BJ (cell line): ENCODE results near the gene MAP6. TPM values are rescaled to one million over a fixed set of nuclear protein-coding genes. Genes with fewer than 3 reads are reported as not detected.
A peak's percentile ranks its signal among the peaks of the same experiment; 100 is the strongest.

Source experiments
- CTCF ChIA-PET: fragments of 350-600 bp; formaldehyde crosslinking; extraction: SDS; loops from one replicate; lab custom pipeline; 2021; ENCODE audit warnings: antibody characterized with exemption, inconsistent platforms; lab: Yijun Ruan, JAX
- POLR2A ChIA-PET: fragments of 300-600 bp; sonication (Branson Sonifier 250); formaldehyde crosslinking; extraction: SDS; loops from one replicate; lab custom pipeline; 2021; ENCODE audit warnings: antibody characterized with exemption; lab: Charles Lee
- DNase-seq: peaks from one replicate; pipeline ENCODE4 v3.0.0-alpha.2; 2011; ENCODE audit warnings: low read depth
- H3K27me3 ChIP-seq: 2 replicates; pipeline ENCODE4 v1.6.0; 2011; ENCODE audit warnings: low read length; ENCODE audit not compliant: control insufficient read depth, insufficient read depth
- H3K36me3 ChIP-seq: 2 replicates; pipeline ENCODE4 v1.5.1; 2011; ENCODE audit warnings: low read length; ENCODE audit not compliant: control insufficient read depth, insufficient read depth
- H3K4me3 ChIP-seq: 2 replicates; pipeline ENCODE4 v1.5.1; 2011; ENCODE audit warnings: low read depth, mild to moderate bottlenecking, control low read depth, low read length
- polyA plus RNA-seq: library from polyadenylated mRNA; depleted of rRNA; stranded (reverse); fragments of >200 nt; gene quantifications from 2 replicates; pipeline ENCODE4 v1.2.3, GENCODE V29; 2011
- TF ChIP-seq, protein P1 (sequence below): IDR thresholded peaks from 2 replicates; pipeline ENCODE4 v1.5.1; 2011; ENCODE audit warnings: low read depth, mild to moderate bottlenecking, control low read depth, inconsistent platforms, low read length, moderate library complexity; ENCODE audit not compliant: insufficient read depth

The MAP6 gene
- polyA plus RNA-seq, 1 experiment, result 12.3 TPM

DNA sequence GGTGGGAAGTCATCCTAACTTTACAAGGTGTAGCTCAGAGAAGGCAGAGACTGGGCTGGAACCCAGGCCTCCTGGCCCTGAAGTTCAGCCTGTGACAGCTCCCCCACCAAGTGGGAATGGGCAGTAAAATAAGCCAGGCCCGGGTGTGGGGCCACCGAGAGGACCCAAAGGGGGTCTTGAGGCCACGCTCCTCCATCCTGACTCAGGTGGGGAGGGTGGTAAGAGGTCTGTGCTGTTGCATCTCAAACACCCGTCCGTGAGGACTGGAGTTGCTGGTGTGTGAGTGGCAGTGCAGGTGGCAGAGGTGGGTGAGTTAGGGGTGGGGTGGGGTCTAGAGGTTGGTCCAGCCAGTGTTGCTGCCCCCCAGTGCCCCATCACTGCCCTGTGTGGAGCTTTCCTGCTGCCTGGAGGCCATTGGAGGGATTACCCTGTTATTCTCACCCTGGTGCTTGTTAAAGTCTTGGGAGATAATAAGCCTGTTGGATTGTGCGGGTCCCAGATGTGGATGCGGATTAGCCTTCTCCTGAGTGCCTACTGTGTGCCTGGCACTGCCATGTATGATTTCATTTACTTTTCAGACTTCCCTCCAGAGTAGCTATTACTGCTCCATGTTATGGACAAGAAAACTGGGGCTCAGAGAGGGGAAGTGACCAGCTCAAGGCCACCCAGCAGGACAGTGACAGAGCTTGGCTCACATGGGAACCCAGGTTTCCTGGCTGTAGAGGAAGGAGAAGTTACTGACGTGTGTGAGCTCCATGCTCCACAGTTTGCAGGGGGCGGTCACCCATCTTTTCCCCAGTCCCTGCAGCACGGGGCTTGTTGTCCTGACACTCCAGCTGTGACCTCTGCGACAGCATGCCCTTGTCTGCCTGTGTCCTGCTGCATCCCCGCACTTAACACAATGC lies 93.9 kb downstream of the MAP6 start:
- Histone ChIP-seq H3K27me3 (no peaks in the 10 kb centered on the region), H3K36me3 (peaks cover 40% of the 10 kb centered on the region), H3K4me3 (no peak overlapping the region)
- DNase-seq, result no peak
- TF ChIP-seq, protein P1, sequence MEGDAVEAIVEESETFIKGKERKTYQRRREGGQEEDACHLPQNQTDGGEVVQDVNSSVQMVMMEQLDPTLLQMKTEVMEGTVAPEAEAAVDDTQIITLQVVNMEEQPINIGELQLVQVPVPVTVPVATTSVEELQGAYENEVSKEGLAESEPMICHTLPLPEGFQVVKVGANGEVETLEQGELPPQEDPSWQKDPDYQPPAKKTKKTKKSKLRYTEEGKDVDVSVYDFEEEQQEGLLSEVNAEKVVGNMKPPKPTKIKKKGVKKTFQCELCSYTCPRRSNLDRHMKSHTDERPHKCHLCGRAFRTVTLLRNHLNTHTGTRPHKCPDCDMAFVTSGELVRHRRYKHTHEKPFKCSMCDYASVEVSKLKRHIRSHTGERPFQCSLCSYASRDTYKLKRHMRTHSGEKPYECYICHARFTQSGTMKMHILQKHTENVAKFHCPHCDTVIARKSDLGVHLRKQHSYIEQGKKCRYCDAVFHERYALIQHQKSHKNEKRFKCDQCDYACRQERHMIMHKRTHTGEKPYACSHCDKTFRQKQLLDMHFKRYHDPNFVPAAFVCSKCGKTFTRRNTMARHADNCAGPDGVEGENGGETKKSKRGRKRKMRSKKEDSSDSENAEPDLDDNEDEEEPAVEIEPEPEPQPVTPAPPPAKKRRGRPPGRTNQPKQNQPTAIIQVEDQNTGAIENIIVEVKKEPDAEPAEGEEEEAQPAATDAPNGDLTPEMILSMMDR, result peak; percentile 48
- ChIA-PET POLR2A (interaction anchor here (1.4 kb wide), 1 partner anchor 10 kb away, joined by 5 read pairs; no protein-coding TSS in a partner anchor), CTCF (interaction anchor here (0.7 to 7.0 kb wide), 12 partner anchors 10 to 186 kb away, joined by 3 to 74 read pairs (median 6); partner anchors contain the start of genes GDPD5 and SERPINH1)

DNA sequence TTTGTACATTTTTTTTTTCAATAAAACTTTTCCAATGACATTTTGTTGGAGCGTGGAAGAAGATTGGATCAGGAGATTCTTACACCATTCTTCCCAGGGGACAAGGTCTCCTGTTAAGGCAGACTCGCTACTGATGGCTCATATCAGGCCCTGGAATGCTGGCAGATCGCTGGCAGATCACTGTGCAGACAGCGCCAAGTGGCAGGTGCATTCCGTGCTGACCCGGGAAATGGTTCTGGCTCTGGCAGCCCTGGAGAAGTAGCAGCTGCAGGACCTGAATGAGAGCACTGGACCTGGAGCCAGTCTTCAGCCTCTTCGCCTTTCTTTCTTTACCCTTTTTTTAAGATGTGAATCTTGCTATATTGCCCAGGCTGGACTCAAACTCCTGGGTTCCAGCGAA lies 96.1 kb downstream of the MAP6 start:
- Histone ChIP-seq H3K4me3 (no peak overlapping the region), H3K27me3 (no peaks in the 10 kb centered on the region), H3K36me3 (peaks cover 58% of the 10 kb centered on the region)
- ChIA-PET POLR2A (no interaction called here), CTCF (interaction anchor here (0.9 to 7.0 kb wide), 4 partner anchors 9 to 51 kb away, joined by 3 to 74 read pairs (median 37); partner anchors contain the start of gene SERPINH1)
- TF ChIP-seq, protein P1, result no peak
- no peak for DNase-seq

GRCh38 chr11:75571625-75572024 lies 97.2 kb downstream of the MAP6 start:
- no peak overlapping the region for H3K4me3 ChIP-seq
- POLR2A ChIA-PET, result interaction anchor here (0.6 kb wide), 1 partner anchor 12 kb away, joined by 5 read pairs; no protein-coding TSS in a partner anchor
- CTCF ChIA-PET, result interaction anchor here (0.9 to 1.9 kb wide), 6 partner anchors 10 to 135 kb away, joined by 3 to 7 read pairs (median 4); no protein-coding TSS in a partner anchor
- peaks cover 67% of the 10 kb centered on the region for H3K36me3 ChIP-seq
- TF ChIP-seq, protein P1, result no peak
- DNase-seq, result no peak
- no peaks in the 10 kb centered on the region for H3K27me3 ChIP-seq

DNA sequence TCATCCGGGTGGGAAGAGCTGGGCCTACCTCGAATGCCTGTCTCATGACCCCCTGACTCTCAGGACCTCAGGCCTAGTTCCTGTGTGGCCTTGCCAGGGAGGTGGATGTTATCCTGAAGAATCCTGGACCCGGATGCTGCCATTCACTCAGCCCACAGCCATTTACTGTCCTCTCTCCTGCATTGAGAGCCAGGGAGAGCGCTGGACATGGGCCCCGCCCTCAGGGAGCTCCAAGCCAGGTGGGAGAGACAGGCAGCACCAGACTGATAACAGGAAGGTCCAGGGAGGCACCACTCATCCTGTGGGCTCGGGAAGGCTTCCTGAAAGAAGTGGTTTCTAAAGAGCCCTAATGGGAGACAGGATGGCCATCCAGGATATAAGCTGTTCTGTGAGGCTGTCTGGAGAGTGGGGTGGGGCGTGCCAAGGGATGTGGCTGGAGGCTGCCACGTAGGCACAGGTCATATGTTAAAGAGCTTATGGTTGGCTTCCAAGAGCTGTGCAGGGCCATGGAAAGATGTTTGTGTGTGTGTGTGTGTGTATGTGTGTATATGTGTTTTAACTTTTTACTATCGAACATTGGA lies 98.2 kb downstream of the MAP6 start:
- TF ChIP-seq, protein P1, result no peak
- no peak for DNase-seq
- peaks cover 76% of the 10 kb centered on the region for H3K36me3 ChIP-seq
- no peaks in the 10 kb centered on the region for H3K27me3 ChIP-seq
- no peak overlapping the region for H3K4me3 ChIP-seq
- POLR2A ChIA-PET, result no interaction called here
- CTCF ChIA-PET, result interaction anchor here (0.6 to 3.9 kb wide), 7 partner anchors 11 to 141 kb away, joined by 3 to 15 read pairs (median 4); no protein-coding TSS in a partner anchor

- Histone ChIP-seq H3K4me3 (no peak overlapping the region), H3K27me3 (no peaks in the 10 kb centered on the region), H3K36me3 (peaks cover 75% of the 10 kb centered on the region)
- TF ChIP-seq, protein P1, result no peak
- CTCF ChIA-PET, result interaction anchor here (0.6 to 9.8 kb wide), 6 partner anchors 7 to 299 kb away, joined by 3 to 74 read pairs (median 5); no protein-coding TSS in a partner anchor
- POLR2A ChIA-PET, result no interaction called here
- no peak for DNase-seq
Measured at GRCh38 chr11:75568616-75569219, 100.1 kb downstream of the MAP6 start.
